Endodermal cell (in vitro differentiated cells): Measurements from ENCODE around the gene NINJ1. TPM values are rescaled to one million over a fixed set of nuclear protein-coding genes. Genes with fewer than 3 reads are reported as not detected.

Experiments used
- DNase-seq: peaks from one replicate; pipeline ENCODE4 v3.0.0-alpha.2; 2017
- H3K27ac ChIP-seq: 2 replicates; pipeline ENCODE4 v1.5.1; 2013; ENCODE audit warnings: mild to moderate bottlenecking, low read depth, low read length, moderate library complexity
- H3K27me3 ChIP-seq: 2 replicates; pipeline ENCODE4 v1.6.1; 2013; ENCODE audit warnings: mild to moderate bottlenecking, low read length, moderate library complexity; ENCODE audit not compliant: insufficient read depth, control insufficient read depth, poor library complexity, severe bottlenecking
- H3K36me3 ChIP-seq: 2 replicates; pipeline ENCODE4 v1.7.0; 2013; ENCODE audit warnings: mild to moderate bottlenecking, low read length, moderate library complexity; ENCODE audit not compliant: control insufficient read depth, insufficient read depth
- H3K4me1 ChIP-seq: one replicate; pipeline ENCODE4 v1.7.0; 2013; ENCODE audit warnings: low read length; ENCODE audit not compliant: control insufficient read depth, insufficient read depth
- H3K4me3 ChIP-seq: 2 replicates; pipeline ENCODE4 v1.5.1; 2013; ENCODE audit warnings: mild to moderate bottlenecking, low read length, moderate library complexity
- H3K9ac ChIP-seq: 2 replicates; pipeline ENCODE4 v1.6.1; 2013; ENCODE audit warnings: mild to moderate bottlenecking, low read length, moderate library complexity; ENCODE audit not compliant: poor library complexity, severe bottlenecking; ENCODE audit errors: extremely low read depth
- H3K9me3 ChIP-seq: 2 replicates; pipeline ENCODE4 v1.6.1; 2013; ENCODE audit warnings: mild to moderate bottlenecking, low read length, moderate library complexity; ENCODE audit not compliant: control insufficient read depth
- H3K27ac Mint-ChIP-seq: 2 replicates; pipeline ENCODE4 v1.8.0; 2020; ENCODE audit warnings: mixed read lengths
- H3K27me3 Mint-ChIP-seq: 2 replicates; pipeline ENCODE4 v1.8.0; 2021; ENCODE audit warnings: mild to moderate bottlenecking, mixed read lengths; ENCODE audit not compliant: insufficient read depth
- H3K36me3 Mint-ChIP-seq: 2 replicates; pipeline ENCODE4 v1.8.0; 2020; ENCODE audit warnings: low read depth, mixed read lengths
- H3K4me1 Mint-ChIP-seq: 2 replicates; pipeline ENCODE4 v1.8.0; 2020; ENCODE audit warnings: mixed read lengths
- H3K4me3 Mint-ChIP-seq: 2 replicates; pipeline ENCODE4 v1.8.0; 2020; ENCODE audit warnings: mild to moderate bottlenecking, moderate library complexity, mixed read lengths
- H3K9me3 Mint-ChIP-seq: 2 replicates; pipeline ENCODE4 v1.8.0; 2020; ENCODE audit warnings: mild to moderate bottlenecking, mixed read lengths
- WGBS, 2 experiments: methylation state at CpG; one replicate each; pipeline versions ENCODE4 v1.1.5 to v1.1.7; 2013; ENCODE audit warnings: missing lambda C conversion rate in 2 of 2, mixed read lengths in 1 of 2; ENCODE audit not compliant: insufficient coverage in 1 of 2, insufficient read length in 1 of 2; 5-methylcytosine and 5-hydroxymethylcytosine counted together
- total RNA-seq, 2 donors: library from RNA; stranded (reverse); fragmentation: NEBNext Ultra II Directional in 1 of 2; extraction: Animal tissue kit (Norgen Biotek cat#: 25700) in 1 of 2; gene quantifications; 2 replicates in 1 of 2; 3 replicates in 1 of 2; pipeline ENCODE4 v1.2.1, GENCODE V29; 2021
- TF ChIP-seq, protein P1 (sequence below): fragments of 200-600 bp; sonication (generic); conservative IDR thresholded peaks from 2 replicates; pipeline ENCODE4 v1.5.0; 2021; ENCODE audit warnings: antibody characterized with exemption, mild to moderate bottlenecking

NINJ1 gene
- total RNA-seq, 2 donors from 2014 or later = 24.2 to 32.0 TPM

DNA sequence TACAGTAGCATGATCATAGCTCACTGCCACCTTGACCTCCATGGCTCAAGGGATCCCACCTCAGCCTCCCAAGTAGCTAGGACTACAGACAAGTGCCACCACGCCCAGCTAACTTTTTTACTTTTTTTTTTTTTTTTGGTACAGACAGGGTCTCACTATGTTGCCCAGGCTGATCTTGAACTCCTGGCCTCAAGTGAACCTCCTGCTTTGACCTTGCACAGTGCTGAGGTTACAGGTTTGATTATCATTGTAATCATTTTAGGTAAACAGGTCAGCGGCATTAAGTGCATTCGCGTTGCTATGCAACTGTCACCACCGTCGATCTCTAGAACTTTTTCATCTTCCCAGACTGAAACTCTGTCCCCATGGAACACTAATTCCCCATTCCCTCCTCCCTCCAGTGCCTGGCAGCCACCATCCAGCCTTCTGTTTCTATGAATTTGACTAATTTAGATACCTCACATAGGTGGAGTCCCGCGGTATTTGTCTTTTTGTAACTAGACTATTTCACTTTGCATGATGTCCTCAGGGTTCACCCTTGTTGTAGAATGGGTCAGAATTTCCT lies 43.9 kb downstream of the NINJ1 start:
- Histone ChIP-seq H3K27ac (no peak overlapping the region), H3K4me1 (no peaks in the 10 kb centered on the region), H3K9ac (no peak overlapping the region), H3K27me3 (no peaks in the 10 kb centered on the region), H3K36me3 (no peaks in the 10 kb centered on the region), H3K9me3 (peaks cover 4% of the 10 kb centered on the region), H3K4me3 (no peak overlapping the region)
- Mint-ChIP-seq H3K4me1 (no peaks in the 10 kb centered on the region), H3K36me3 (peaks cover 11% of the 10 kb centered on the region), H3K4me3 (no peak overlapping the region), H3K27me3 (no peaks in the 10 kb centered on the region), H3K9me3 (peaks cover 7% of the 10 kb centered on the region), H3K27ac (no peak overlapping the region)
- TF ChIP-seq, protein P1, sequence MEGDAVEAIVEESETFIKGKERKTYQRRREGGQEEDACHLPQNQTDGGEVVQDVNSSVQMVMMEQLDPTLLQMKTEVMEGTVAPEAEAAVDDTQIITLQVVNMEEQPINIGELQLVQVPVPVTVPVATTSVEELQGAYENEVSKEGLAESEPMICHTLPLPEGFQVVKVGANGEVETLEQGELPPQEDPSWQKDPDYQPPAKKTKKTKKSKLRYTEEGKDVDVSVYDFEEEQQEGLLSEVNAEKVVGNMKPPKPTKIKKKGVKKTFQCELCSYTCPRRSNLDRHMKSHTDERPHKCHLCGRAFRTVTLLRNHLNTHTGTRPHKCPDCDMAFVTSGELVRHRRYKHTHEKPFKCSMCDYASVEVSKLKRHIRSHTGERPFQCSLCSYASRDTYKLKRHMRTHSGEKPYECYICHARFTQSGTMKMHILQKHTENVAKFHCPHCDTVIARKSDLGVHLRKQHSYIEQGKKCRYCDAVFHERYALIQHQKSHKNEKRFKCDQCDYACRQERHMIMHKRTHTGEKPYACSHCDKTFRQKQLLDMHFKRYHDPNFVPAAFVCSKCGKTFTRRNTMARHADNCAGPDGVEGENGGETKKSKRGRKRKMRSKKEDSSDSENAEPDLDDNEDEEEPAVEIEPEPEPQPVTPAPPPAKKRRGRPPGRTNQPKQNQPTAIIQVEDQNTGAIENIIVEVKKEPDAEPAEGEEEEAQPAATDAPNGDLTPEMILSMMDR = no peak
- 81 to 93% methylated on average over 5 to 8 of the region's 8 CpGs for WGBS, 2 experiments
- peak; percentile 20 for DNase-seq

DNA sequence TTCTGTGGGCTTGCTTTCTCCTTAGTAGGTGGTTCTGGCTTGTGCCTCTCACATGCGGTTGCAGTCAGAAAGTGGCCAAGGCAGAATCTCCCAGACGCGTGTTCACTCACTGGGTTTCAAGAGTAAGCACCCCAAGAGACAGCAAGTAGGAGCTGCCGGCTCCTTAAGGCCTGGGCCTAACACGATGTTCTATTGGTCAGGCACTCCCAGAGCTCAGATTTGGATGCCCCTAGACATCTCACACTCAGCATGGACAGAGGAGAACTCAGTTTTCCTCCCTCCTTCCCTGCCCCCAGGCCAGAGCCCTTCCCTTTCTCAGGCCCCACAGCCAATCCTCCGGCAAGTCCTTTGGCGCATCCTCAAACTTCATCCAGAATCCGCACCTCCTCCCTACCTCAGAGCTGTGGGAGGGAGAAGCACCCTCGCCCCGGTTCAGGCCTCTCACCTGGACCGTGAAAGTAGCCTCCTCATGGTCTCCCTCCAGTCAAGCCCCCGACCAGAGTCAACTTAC lies 44.5 kb downstream of the NINJ1 start:
- no peak overlapping the region for H3K27ac Mint-ChIP-seq
- peaks cover 11% of the 10 kb centered on the region for H3K36me3 Mint-ChIP-seq
- peak; percentile 45 for DNase-seq

DNA sequence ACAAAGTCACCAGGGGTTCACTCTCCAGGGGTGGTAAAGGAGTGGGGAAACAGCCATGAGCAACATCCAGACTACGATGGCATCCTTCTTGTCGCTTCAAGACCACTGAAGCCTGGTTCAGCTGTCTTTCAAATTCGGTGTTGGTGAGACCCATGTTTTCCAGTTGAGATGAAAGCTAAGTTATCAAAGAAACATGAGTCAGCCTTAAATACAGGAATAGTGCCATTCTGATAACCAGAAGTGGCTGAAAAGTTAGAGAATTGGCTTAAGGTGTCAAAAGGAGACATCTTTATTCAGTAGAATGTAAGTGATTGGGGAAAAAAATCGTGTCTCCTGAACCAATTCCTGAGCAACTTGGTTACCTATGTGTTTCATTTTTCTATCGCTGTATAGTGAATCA lies 45.0 kb downstream of the NINJ1 start:
- TF ChIP-seq, protein P1 = no peak
- H3K36me3 Mint-ChIP-seq = peaks cover 11% of the 10 kb centered on the region

More for the DNA sequence above, 44.5 kb downstream of the NINJ1 start:
- no peak overlapping the region for H3K9ac ChIP-seq
- Mint-ChIP-seq H3K4me3 (no peak overlapping the region), H3K27me3 (no peaks in the 10 kb centered on the region), H3K4me1 (no peaks in the 10 kb centered on the region), H3K9me3 (peaks cover 7% of the 10 kb centered on the region)
- peaks cover 4% of the 10 kb centered on the region for H3K9me3 ChIP-seq
- H3K27ac ChIP-seq = no peak overlapping the region
- TF ChIP-seq, protein P1 = no peak
- H3K36me3 ChIP-seq = no peaks in the 10 kb centered on the region
- no peak overlapping the region for H3K4me3 ChIP-seq
- 91 to 93% methylated on average over 7 to 12 of the region's 12 CpGs for WGBS, 2 experiments
- H3K27me3 ChIP-seq = no peaks in the 10 kb centered on the region
- no peaks in the 10 kb centered on the region for H3K4me1 ChIP-seq

More for the DNA sequence above, 45.0 kb downstream of the NINJ1 start:
- H3K27ac ChIP-seq = no peak overlapping the region
- H3K27me3 Mint-ChIP-seq = no peaks in the 10 kb centered on the region
- DNase-seq = no peak
- peaks cover 4% of the 10 kb centered on the region for H3K9me3 ChIP-seq
- no peak overlapping the region for H3K9ac ChIP-seq
- H3K27ac Mint-ChIP-seq = no peak overlapping the region
- H3K4me3 ChIP-seq = no peak overlapping the region
- no peaks in the 10 kb centered on the region for H3K4me1 Mint-ChIP-seq
- H3K27me3 ChIP-seq = no peaks in the 10 kb centered on the region
- no peaks in the 10 kb centered on the region for H3K4me1 ChIP-seq
- WGBS, 2 experiments = 89 to 96% methylated on average over 5 of the region's 5 CpGs
- peaks cover 7% of the 10 kb centered on the region for H3K9me3 Mint-ChIP-seq
- no peak overlapping the region for H3K4me3 Mint-ChIP-seq
- H3K36me3 ChIP-seq = no peaks in the 10 kb centered on the region
